WI38 (cell line): ENCODE measurements around the gene WNT7B.

Source experiments
- H3K4me3 ChIP-seq: 2 replicates; pipeline ENCODE4 v1.5.1; 2011; ENCODE audit warnings: low read depth, mild to moderate bottlenecking, control low read depth, low read length
- CTCF ChIP-seq: IDR thresholded peaks from 2 replicates; pipeline ENCODE4 v1.5.1; 2012; ENCODE audit warnings: low read depth, mild to moderate bottlenecking, control low read depth, low read length

Gene WNT7B

GRCh38 chr22:45997777-45998637 is 21.0 kb upstream of the WNT7B start:
- H3K4me3 ChIP-seq = no peak overlapping the region
- no peak for TF ChIP-seq CTCF

GRCh38 chr22:45997077-45997776 is 20.3 kb upstream of the WNT7B start:
- no peak overlapping the region for H3K4me3 ChIP-seq
- TF ChIP-seq CTCF = no peak

GRCh38 chr22:45996241-45997076 is 19.5 kb upstream of the WNT7B start:
- TF ChIP-seq CTCF = no peak
- no peak overlapping the region for H3K4me3 ChIP-seq

GRCh38 chr22:45995405-45996101 is 18.6 kb upstream of the WNT7B start:
- no peak for TF ChIP-seq CTCF

GRCh38 chr22:45994491-45995404 is 17.8 kb upstream of the WNT7B start:
- TF ChIP-seq CTCF = peak; percentile 87
- no peak overlapping the region for H3K4me3 ChIP-seq

More at GRCh38 chr22:45995405-45996101, 18.6 kb upstream of the WNT7B start:
- H3K4me3 ChIP-seq = no peak overlapping the region

GRCh38 chr22:45993841-45994240 is 16.9 kb upstream of the WNT7B start:
- no peak overlapping the region for H3K4me3 ChIP-seq
- TF ChIP-seq CTCF = no peak
